ENCODE data around the gene SART3.
"Not testable (repeated sequence)": the region's sequence is repeated elsewhere in the genome, so short reads cannot be mapped to it uniquely, and the experiment has no call there.

The SART3 gene

DNA sequence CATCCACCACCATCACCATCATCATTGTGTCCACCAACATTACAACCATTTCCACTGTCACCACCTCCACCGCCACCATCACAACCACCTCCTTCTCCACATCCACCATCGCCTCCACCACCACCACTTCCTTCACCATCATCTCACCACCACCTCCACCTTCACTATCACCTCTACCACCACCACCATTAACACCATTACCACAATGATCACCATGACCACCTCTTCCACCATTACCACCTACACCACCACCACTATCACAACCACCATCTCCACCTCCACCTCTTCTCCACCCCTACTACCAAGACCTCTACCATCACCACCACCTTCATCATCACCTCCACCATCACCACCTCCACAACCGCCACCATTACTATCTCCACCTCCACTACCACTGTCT lies 17.8 kb upstream of the SART3 start:
- no peak for DNase-seq

DNA sequence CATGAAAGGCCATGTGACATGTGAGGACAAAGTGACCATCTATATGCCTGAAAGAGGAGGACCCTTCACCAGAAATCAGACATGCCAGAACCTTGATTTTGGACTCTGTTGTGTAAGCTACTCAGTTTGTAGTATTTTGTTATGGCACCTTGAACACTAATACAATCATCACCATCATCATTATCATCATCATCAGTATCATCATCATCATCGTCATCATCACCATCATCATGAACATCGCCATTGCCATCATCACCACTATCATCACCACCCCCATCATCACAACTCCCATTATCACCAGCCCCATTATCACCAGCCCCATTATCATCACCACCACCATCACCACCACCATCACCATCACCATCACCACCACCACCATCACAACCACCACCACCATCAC lies 17.3 kb upstream of the SART3 start:
- no peak for DNase-seq

DNA sequence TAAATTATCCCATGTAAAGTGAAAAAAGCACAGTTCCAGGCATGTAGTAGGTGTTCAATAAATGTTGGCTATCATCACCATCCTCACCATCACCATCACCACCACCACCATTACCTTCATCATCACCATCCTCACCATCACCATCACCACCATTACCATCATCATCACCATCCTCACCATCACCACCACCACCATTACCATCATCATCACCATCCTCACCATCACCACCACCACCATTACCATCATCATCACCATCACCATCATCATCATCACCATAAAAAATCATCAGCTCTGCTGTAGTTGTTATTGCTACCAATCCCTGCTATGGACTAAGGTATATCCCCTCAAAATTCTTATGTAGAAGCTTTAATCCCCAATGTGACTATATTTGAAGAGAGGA lies 16.5 kb upstream of the SART3 start:
- no peak for DNase-seq

DNA sequence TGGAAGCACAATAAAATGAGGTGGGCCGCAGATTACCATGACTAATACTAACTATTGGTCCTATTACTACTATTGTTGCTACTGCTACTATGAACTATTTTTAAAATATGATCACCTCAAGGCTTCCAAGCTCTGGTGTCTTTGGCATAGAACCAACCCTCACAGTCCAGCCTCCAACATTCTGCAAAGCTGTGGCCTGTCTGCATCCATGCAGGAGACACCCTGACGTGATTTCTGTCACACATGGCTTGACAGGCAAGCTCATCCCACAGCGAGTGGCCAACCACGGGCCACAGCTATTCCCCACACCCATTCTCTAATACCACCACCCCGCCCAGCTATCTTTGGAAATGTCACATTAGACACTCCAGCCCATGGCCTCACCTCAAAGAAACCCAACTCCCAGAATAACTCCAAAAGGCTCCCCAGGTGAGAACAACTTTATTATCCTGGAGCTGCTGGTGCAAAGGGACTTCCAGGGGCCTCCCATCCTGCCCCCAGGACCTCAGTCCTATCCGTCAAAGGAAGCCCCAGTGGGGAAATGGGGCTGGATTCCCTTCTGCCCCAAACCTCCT lies 15.8 kb upstream of the SART3 start:
- DNase-seq: no peak

DNA sequence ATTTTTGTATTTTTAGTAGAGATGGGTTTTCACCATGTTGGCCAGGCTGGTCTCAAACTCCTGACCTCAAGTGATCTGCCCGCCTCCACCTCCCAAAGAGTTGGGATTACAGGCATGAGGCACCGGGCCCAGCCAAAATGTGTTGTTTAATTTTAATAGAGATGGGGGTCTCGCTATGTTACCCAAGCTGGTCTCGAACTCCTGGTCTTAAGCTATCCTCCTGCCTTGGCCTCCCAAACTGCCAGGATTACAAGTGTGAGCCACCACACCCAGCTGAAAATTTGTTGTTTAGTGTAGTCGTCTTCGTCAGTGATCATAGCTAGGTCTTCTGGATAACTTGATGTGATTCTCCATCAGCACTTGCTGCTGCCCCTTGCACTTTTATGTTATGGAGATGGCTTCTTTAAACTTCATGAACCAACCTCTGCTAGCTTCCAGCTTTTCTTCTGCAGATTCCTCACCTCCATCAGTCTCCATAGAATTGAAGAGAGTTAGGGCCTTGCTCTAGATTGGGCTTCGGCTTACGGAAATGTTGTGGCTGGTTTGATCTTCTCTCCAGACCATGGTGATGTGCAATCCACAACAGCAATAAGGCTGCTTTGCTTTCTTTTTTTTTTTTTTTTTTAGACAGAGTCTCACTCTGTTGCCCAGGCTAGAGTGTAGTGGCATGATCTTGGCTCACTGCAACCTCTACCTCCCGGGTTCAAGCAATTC lies 14.4 kb upstream of the SART3 start:
- DNase-seq: peak in 4 of 6 experiments; percentile 10 to 38 (median 24)

DNA sequence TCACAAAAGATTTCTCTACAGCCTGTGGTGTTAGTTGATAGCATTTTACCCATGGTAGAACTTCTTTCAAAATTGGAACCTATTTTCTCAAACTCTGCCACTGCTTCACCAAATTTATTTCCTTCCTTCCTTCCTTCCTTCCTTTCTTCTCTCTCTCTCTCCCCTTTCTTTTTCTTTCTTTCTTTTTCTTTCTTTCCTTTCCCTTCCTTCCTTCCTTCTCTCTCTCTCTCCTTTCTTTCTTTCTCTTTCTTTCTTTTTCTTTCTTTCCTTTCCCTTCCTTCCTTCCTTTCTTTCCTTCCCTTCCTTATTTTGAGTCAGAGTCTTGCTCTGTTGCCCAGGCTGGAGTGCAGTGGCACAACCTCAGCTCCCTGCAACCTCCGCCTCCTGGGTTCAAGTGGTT lies 13.3 kb upstream of the SART3 start:
- not testable (repeated sequence) for DNase-seq

DNA sequence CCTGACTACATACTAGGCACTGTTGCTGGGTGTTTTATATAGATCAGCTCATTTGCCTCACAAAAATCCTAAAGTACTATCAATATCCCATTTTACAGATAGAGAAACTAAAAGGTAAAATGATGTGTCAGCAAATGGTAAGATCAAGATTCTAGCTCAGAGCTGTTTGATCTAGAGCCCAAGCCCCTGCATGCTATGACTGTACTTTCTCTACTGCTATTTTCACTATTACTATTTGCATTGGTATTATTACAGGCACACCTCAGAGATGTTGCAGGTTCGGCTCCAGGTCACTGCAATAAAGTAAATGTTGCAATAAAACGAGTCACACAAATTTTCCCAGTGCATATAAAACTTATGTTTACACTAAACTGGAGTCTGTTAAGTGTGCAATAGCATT lies 12.3 kb upstream of the SART3 start:
- no peak for DNase-seq

DNA sequence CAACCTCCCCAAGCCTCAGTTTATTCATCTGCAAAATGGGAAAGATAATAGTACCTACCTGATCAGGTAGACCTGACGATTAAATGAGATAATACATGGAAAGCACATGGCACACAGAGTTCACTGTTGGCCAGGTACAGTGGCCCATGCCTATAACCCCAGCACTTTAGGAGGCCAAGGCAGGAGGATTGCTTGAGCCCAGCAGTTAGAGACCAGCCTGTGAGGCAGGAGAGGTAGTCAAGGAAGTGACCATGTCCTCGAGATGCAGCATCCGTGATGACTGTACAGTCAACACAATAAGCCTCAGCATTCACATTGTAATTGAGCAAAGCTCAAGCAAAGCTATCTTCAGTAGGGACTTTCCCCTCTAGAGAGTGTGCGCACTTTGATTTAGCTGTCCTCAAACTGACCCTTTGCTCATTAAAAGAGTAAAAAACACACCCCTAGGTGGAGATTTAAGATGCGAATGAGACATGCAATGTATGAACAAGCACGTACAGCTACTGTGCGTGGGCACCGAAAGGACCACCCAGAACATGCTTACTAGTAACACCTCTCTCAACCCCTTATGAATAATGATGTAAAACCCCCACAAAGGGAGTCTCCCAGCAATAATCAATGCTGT lies 11.3 kb upstream of the SART3 start:
- no peak for DNase-seq

DNA sequence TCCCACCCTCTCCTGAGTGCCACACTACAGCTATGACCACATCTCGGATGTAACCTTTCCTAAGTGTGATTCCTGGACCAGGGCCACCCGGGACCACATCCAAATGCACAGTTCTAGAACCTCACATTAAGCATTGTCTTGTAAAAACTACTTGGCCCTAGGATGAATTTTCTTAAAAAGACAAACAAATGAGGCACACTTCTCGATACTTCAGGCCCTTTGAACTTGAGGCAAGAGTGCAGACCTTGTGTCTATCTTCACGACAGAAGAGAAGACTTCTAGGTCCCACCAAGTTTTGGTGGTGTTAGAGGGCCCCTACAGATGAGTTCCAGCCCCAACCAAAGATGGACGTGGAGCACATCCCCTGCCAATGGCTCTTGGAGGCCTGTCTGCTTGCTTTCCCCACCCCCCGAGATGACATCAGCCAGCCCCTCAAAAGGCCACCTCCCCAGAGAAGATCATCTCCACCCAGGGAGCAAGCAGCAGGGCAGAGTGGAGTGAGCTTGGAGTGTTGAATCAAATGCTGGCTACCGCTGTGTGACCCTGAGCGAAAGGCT lies 10.7 kb upstream of the SART3 start:
- no peak for DNase-seq

DNA sequence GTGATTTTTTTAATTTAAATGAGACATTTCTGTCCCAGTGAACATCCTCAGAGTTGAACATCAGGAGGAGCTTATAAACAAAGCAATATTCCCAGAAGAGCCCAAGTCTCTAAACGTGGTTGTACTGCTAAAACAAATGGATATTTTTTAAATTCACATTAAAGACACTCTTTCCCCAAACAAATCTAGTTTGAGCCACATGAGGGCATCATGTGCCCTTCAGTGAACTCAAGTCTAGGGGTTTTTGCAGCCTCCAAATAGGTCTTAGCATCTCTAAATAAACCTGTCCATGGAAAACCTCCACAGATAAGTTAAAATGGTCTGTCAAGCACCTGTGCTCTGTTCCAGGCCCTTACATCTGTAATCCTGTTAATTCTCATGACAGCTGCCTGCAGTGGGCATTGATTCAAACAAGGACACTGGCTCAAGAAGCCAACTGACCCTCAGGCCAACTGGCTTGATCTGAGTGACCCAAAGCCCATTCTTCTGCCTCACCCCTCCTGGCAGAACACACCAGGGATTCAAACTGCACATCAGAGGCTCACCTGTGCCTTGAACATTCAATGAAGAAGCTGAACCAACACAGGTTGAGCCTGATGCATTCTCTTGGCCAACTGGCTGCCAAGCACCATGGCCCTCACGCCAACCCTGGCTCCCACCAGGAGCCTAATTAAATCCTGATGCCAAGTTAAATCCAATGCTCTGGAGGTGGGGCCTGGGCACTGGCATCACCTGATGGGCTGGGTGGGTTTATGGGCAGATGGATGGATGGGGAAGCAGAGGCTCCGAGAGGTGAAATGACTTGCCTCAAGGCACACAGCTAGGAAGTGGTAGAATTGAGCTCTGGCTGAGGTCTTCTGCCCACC lies 10.0 kb upstream of the SART3 start:
- DNase-seq: peak in 2 of 6 experiments; percentile 19 to 26

DNA sequence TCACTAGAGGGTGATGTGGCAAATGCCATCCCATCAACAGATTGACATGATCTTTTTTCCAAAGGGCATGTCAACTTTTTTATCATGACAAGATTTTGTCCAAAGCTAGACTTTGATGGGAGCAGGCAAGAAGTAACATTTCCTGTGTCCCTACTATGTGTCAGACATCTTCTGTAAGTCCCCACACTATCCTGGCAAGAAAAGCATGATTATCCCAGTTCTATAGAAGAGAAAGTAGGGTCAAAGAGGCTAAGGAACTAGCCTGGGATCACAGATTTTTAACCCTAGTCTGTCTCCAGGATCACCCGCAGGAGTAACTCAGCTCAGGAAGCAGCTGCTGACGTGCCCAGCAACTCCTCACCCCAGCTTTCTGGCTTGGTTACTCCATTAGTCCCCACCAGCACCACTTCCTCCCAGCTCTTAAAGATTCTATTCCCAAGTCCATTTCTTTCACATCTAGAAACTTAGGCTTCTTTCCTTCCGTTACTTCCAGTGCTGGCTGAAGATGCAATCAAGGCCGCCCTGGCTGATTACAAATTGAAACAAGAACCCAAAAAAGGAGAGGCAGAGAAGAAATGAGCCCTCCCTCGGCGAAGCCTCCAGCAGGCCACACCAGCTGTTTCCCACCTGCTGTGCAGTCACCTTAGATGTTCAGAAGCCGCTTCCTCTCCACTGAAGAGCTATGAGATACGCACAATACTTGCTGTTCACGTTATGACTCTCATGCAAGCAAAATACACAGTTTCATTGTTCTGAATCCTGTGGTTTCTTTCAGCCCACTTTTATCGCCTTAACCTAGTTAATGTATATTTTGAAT lies 7.6 kb upstream of the SART3 start:
- peak; percentile 53 to 89 (median 72) for DNase-seq

DNA sequence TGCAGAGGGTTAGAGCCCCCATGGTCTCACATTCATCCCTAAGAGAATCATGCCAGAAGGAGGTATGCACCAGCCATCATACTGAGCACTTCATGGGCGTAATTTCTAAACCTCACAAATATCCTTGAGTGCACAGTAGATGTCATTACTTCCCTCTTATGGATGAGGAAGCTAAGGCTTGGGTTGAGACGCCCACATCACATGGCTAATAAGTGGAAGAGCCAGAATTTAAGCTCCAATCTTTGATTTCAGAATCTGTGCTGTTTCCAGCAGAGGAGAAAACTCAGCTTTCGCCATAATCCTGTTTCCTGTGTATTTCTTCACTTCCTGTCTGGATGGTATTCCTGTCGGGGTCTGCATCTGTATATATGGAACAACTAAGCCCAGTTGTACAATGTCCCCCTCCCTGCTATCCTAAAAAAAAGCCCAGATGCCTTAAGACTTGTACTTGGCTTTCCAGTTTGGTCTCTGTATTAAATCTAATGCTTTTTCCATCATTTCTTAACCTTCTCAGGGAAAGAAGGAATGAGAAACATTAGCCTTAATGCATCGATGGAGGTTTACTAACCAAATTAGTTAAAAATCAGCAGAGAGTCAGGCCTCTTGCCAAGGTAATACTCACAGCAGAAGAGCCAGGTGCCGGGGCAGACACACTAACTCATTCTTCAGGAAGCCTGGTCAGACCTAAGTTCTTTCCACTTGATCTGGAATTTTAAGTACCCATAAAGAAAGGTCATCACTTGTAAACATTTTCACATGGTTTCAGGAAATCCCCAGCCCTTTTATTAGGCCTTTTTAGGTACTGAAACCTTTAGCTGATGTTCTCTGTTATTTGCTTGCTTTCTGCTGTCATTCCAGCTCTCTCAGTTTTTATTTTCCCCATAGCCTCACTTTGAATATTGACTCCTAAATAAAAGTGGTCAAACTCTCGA lies 6.7 kb upstream of the SART3 start:
- DNase-seq: no peak

DNA sequence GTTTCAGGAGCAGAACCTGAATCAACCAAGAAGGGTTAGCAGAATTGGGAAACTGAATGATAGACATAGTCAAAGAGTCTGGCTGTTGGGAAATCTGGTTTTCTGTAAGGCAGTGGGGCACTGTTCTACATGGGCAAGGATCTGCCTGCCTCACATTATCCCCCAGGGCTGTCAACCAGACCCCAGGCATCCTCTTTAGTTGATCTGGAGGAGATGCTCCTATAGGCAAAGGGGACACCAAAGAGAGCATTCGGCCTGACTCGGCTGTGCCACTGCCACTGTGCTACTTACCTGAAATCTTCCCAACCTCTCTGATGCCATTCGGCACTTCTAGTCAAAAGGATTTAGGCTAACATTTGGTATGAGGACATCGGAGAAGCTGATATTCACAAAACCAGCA lies 5.5 kb upstream of the SART3 start:
- no peak for DNase-seq

DNA sequence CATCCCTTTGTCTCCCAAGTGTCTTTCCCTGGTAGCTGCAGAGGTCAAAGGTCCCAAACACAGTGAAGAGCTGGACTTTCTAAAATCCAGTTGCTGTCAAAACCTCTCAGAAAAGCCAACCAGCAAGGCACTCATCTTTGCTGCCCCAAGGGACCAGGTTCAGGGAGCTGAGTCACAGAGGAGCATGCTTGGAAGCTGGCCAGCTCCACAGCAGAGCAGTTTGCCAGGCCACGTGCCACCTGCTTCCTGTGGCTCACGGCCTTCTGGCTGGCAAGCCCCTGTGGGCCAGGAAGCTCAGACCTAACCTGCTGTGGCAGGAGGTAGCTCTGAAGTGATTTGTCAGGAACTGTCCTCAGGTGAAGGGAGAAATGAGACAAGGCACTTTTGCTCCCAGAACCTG lies 5.0 kb upstream of the SART3 start:
- peak in 5 of 6 experiments; percentile 12 to 46 (median 19) for DNase-seq

DNA sequence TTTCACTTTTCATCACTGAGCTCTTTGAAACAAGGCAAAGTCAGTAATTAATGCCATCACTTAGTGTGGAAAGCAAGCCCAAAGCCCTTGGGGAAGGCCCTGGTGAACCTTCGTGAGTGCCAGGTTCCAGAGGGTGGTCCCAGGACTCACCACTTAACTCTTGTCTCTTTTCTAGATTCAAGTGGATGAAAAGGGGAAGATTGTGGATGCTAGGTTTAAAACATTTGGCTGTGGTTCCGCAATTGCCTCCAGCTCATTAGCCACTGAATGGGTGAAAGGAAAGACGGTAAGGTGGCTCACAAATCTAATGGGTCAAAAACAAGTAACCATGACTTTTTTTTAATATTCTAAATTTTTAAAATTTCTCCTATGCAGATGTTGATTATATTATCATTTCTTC lies 4.2 kb upstream of the SART3 start:
- no peak for DNase-seq

DNA sequence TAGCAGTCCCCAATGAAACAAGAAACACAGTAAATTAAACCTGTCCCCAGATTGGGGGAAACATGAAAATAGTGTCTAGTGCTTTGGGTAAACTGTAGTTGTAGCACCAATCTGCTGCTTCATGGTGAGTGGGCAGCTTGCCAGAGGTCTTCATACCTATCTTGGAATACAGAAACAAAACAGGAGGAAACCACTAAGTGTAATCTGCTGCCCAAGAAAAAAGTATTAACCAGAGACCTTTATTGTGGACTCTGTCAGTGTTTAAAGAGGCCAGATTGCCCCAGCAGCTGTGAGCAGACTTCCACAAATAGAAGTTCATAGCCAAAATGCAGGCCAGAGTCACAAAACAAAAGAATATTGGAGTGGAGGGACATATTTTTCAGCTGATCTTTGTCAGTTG lies 3.8 kb upstream of the SART3 start:
- DNase-seq: no peak

DNA sequence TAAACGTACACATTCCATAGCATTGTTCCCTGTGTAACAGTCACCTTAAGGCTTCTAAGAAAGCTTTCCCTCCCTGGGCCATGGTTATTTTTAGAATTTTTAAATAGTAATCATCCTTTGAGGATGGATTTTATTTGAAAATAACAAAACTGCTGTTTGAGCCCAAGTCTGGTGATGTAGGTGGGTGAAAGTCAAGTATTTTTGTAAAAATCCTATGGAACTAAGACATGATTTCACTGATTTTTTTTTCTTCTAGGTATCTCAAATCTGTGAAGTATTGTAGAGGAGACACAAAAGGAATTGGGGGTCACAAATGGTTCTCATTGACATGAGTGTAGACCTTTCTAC lies 2.8 kb upstream of the SART3 start:
- DNase-seq: no peak

DNA sequence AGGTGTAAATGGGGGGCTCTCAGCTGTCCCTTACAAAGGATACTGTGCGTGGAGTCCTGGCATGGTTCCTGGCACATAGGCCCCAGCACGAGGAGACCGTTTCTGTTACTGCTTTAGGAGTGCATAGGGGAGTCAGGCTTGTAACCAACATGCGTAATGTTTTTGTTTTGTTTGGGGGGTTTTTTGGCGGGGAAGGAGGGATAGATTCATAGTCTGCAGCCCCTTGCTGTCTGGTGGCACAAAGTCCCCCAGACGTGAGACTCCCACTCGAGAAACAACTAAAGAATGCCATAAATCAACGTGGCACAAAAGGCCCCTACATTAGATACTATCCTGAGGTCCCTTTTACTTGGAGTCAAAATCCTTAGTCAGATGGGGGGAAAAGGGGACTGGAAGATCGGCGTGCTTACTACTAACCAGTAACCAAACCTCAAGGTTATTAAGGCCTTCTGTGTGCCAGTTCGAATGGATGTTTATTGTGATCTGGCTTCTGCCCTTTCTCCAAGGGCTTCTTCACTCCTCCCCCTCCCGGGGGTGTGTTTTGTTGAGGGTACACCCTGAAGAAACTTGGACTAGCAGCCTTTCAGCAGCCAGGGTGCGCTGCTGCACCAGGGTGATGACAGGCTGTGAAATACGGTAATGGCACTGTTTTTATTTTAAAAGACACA lies 2.3 kb upstream of the SART3 start:
- DNase-seq: peak; percentile 76 to 88 (median 82)

DNA sequence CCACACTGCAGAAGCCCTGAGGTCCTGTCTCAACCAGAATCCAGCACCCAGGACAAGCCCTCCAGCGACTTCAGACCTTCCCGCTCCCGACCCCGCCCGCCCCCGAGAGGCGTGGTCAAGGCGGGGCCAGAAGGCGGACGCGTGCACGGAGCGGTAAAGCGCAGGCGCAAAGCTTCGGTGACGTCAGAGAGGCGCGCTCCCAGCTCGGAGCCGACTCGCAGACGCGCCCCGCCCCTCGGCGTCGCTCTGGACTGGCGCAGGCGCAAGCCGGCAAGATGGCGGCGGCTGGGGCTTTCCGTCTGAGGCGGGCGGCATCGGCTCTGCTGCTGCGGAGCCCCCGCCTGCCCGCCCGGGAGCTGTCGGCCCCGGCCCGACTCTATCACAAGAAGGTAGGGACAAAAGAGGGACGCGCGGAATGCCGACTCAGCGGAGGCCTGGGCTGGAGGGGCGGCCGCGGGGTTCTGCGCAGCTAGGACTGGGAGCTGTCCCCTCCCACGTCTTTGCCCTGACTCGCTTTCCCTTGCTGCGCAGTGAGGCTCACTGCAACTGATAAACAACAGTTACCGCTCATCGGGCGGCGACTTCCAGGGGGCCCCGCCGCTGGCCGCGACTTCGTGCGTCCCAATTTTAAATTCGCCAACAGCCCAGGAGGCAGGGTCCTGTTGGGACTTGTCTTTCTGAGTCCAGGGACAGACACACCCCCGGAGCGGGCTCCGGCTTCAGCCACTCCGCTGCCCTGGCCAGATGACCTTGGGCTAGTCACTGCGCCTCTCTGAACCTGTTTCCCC lies 1.6 kb upstream of the SART3 start, which contains the start of gene ISCU:
Gene ISCU, plus strand, starts transcription at position 249 of the 788 bp plus-strand sequence. Its CDS starts 27 bp downstream, at position 276.
- DNase-seq: peak; percentile 95 to 99 (median 98)
